Body of pancreas (tissue), 4 donors: ENCODE results near the gene ZC3H18. TPM values are rescaled to one million over a fixed set of nuclear protein-coding genes. Genes with fewer than 3 reads are reported as not detected.
A peak's percentile ranks its signal among the peaks of the same experiment; 100 is the strongest.

Experiments
- ATAC-seq: fragments of 150-250 bp; one replicate; pipeline ENCODE4 v1.9.1; 2016
- DNase-seq, 4 donors: peaks; one replicate each; pipeline ENCODE4 v3.0.0-alpha.2; 2019
- H3K27ac ChIP-seq, 4 donors: fragments of 200-600 bp; sonication (generic); 1 replicate in 3 of 4; 2 replicates in 1 of 4; pipeline versions ENCODE4 v1.5.1 to v1.6.1; 2016 to 2019; ENCODE audit warnings: mild to moderate bottlenecking in 1 of 4, mixed read lengths in 1 of 4, moderate library complexity in 1 of 4
- H3K27me3 ChIP-seq, 2 donors: fragments of 200-600 bp; sonication (generic); one replicate each; pipeline ENCODE4 v1.6.0; 2016; ENCODE audit warnings: mild to moderate bottlenecking in 1 of 2
- H3K36me3 ChIP-seq, 2 donors: fragments of 200-600 bp; sonication (generic); replicated peaks in 1 of 2; 2 replicates each; pipeline ENCODE4 v1.5.1; 2016; ENCODE audit warnings: low read depth in 2 of 2; ENCODE audit not compliant: insufficient read depth in 1 of 2
- H3K4me1 ChIP-seq: fragments of 200-600 bp; sonication (generic); one replicate; pipeline ENCODE4 v1.6.0; 2016
- H3K4me3 ChIP-seq, 2 donors: fragments of 200-600 bp; sonication (generic); 1 replicate in 1 of 2; 2 replicates in 1 of 2; pipeline ENCODE4 v1.5.1; 2016 to 2019
- H3K9me3 ChIP-seq, 3 donors: fragments of 200-600 bp; sonication (generic); 1 replicate in 2 of 3; 2 replicates in 1 of 3; pipeline ENCODE4 v1.5.1; 2016
- CTCF ChIP-seq, 7 experiments: fragments of 450-650 bp in 4 of 7; fragments of 200-600 bp in 3 of 7; sonication (generic) in 3 of 7; IDR thresholded peaks; one replicate each; pipeline ENCODE4 v1.5.1; 2016 to 2019; ENCODE audit warnings: antibody characterized with exemption in 7 of 7
- POLR2A ChIP-seq, 3 donors: fragments of 450-650 bp; IDR thresholded peaks; one replicate each; pipeline ENCODE4 v1.6.1; 2016; ENCODE audit warnings: antibody characterized with exemption in 3 of 3, mild to moderate bottlenecking in 2 of 3
- WGBS, 2 donors: methylation state at CpG; one replicate each; pipeline ENCODE4 v1.1.5; 2017; 5-methylcytosine and 5-hydroxymethylcytosine counted together
- intact Hi-C: fragments of 100-400 bp; cut with DNase I; formaldehyde crosslinking; loops from one replicate; pipeline ENCODE4 v1.15.1; 2023
- total RNA-seq, 2 donors: library from RNA; depleted of rRNA; stranded (reverse); fragments of >200 nt; gene quantifications; one replicate each; pipeline ENCODE4 v1.1.0, GENCODE V29; 2016

The ZC3H18 gene
- total RNA-seq, 2 donors from 2014 or later: 11.7 to 22.4 TPM

- Histone ChIP-seq H3K27me3 (no peaks in the 10 kb centered on the region), H3K4me1 (peaks cover 36% of the 10 kb centered on the region), H3K27ac (peak overlapping the region in 1 of 4 donors; percentile 5), H3K36me3 (peaks cover 0 to 2% of the 10 kb centered on the region in 2 donors), H3K4me3 (no peak overlapping the region), H3K9me3 (no peaks in the 10 kb centered on the region)
- DNase-seq (peak in 1 of 4 donors; percentile 15), ATAC-seq (no peak)
- TF ChIP-seq POLR2A (IDR thresholded peaks at IDR 0.05): no peak
- TF ChIP-seq CTCF (IDR thresholded peaks at IDR 0.05): no peak
- intact Hi-C loops: loop anchor here (5.0 kb wide), 1 partner anchor 85 kb away; no protein-coding TSS in a partner anchor
- 79 to 91% methylated on average over 3 to 9 of the region's 9 CpGs for WGBS, 2 donors
These were observed 43.4 kb upstream of the ZC3H18 start for GRCh38 chr16:88526906-88527185.

- DNase-seq (peak; percentile 67 to 80 (median 70)), ATAC-seq (peak; percentile 71)
- Histone ChIP-seq H3K27me3 (no peaks in the 10 kb centered on the region), H3K36me3 (peaks cover 0 to 2% of the 10 kb centered on the region in 2 donors), H3K4me1 (peaks cover 36% of the 10 kb centered on the region), H3K9me3 (no peaks in the 10 kb centered on the region), H3K27ac (no peak overlapping the region), H3K4me3 (no peak overlapping the region)
- WGBS, 2 donors: 28 to 47% methylated on average over 18 to 22 of the region's 32 CpGs
- intact Hi-C loops: loop anchor here (5.0 kb wide), 1 partner anchor 85 kb away; no protein-coding TSS in a partner anchor
- TF ChIP-seq POLR2A (IDR thresholded peaks at IDR 0.05) (no peak), CTCF (IDR thresholded peaks at IDR 0.05) (peak; percentile 76 to 92 (median 85))
These were observed 42.8 kb upstream of the ZC3H18 start for GRCh38 chr16:88527186-88527936.

GRCh38 chr16:88527937-88528743, 42.1 kb upstream of the ZC3H18 start:
- peaks cover 36% of the 10 kb centered on the region for H3K4me1 ChIP-seq
- WGBS, 2 donors: 74 to 78% methylated on average over 7 to 27 of the region's 30 CpGs
- no peak overlapping the region for H3K4me3 ChIP-seq
- H3K36me3 ChIP-seq: peaks cover 0 to 2% of the 10 kb centered on the region in 2 donors
- TF ChIP-seq POLR2A (IDR thresholded peaks at IDR 0.05): no peak
- no peak for TF ChIP-seq CTCF (IDR thresholded peaks at IDR 0.05)
- no peak overlapping the region for H3K27ac ChIP-seq
- no peak for ATAC-seq
- no peaks in the 10 kb centered on the region for H3K27me3 ChIP-seq
- no peaks in the 10 kb centered on the region for H3K9me3 ChIP-seq
- peak in 1 of 4 donors; percentile 16 for DNase-seq
- intact Hi-C loops: loop anchor here (5.0 kb wide), 1 partner anchor 86 kb away; no protein-coding TSS in a partner anchor

GRCh38 chr16:88528902-88529318, 41.3 kb upstream of the ZC3H18 start:
- Histone ChIP-seq H3K4me3 (no peak overlapping the region), H3K4me1 (peaks cover 34% of the 10 kb centered on the region), H3K36me3 (peaks cover 0 to 2% of the 10 kb centered on the region in 2 donors), H3K9me3 (no peaks in the 10 kb centered on the region), H3K27ac (no peak overlapping the region), H3K27me3 (no peaks in the 10 kb centered on the region)
- ATAC-seq (no peak), DNase-seq (peak in 1 of 4 donors; percentile 11)
- intact Hi-C loops: loop anchor here (5.0 kb wide), 1 partner anchor 87 kb away; no protein-coding TSS in a partner anchor
- WGBS, 2 donors: 80 to 92% methylated on average over 12 to 22 of the region's 22 CpGs
- TF ChIP-seq POLR2A (IDR thresholded peaks at IDR 0.05) (no peak), CTCF (IDR thresholded peaks at IDR 0.05) (no peak)
